GM15510 (cell line): Measurements from ENCODE around the gene HCST.

Experiments
- POLR2A ChIP-seq: IDR thresholded peaks from 3 replicates; pipeline ENCODE4 v1.6.1; 2011; ENCODE audit warnings: borderline replicate concordance; ENCODE audit not compliant: insufficient read length; ENCODE audit errors: extremely low read depth

Gene HCST

GRCh38 chr19:35901854-35902661 is at the start of gene HCST:
TSS of gene HCST (plus strand) at chr19:35902529. CDS start at chr19:35902594, 65 bp downstream.
- TF ChIP-seq POLR2A = peak; percentile 56

- TF ChIP-seq POLR2A = no peak
These were observed 49.1 kb upstream of the HCST start for GRCh38 chr19:35853038-35853756.

GRCh38 chr19:35856546-35857149 is 45.7 kb upstream of the HCST start, which contains the start of gene KIRREL2:
TSS of gene KIRREL2 (plus strand) at chr19:35856911. CDS start at chr19:35857120, 209 bp downstream.
- TF ChIP-seq POLR2A = no peak

- no peak for TF ChIP-seq POLR2A
These were observed 44.0 kb upstream of the HCST start for GRCh38 chr19:35858311-35858710.

GRCh38 chr19:35859414-35859813 is 42.9 kb upstream of the HCST start:
- no peak for TF ChIP-seq POLR2A

GRCh38 chr19:35860436-35860817 is 41.9 kb upstream of the HCST start:
- no peak for TF ChIP-seq POLR2A

- TF ChIP-seq POLR2A = no peak
These were observed 41.3 kb upstream of the HCST start for GRCh38 chr19:35860818-35861639.

GRCh38 chr19:35861640-35862160 is 40.6 kb upstream of the HCST start:
- no peak for TF ChIP-seq POLR2A

GRCh38 chr19:35862528-35862927 is 39.8 kb upstream of the HCST start:
- TF ChIP-seq POLR2A = no peak

GRCh38 chr19:35863018-35863417 is 39.3 kb upstream of the HCST start:
- no peak for TF ChIP-seq POLR2A

- TF ChIP-seq POLR2A = no peak
These were observed 34.0 kb upstream of the HCST start, which contains the start of gene APLP1 for GRCh38 chr19:35868172-35868822. TSS of gene APLP1 (plus strand) at chr19:35868574. CDS start at chr19:35868637, 63 bp downstream.

GRCh38 chr19:35868823-35869326 is 33.5 kb upstream of the HCST start:
- TF ChIP-seq POLR2A = no peak

GRCh38 chr19:35869327-35870123 is 32.8 kb upstream of the HCST start:
- TF ChIP-seq POLR2A = no peak

GRCh38 chr19:35870798-35871197 is 31.5 kb upstream of the HCST start:
- TF ChIP-seq POLR2A = no peak

- no peak for TF ChIP-seq POLR2A
These were observed 30.7 kb upstream of the HCST start for GRCh38 chr19:35871611-35872010.
